ENCODE data around the gene CCDC141. TPM values are rescaled to one million over a fixed set of nuclear protein-coding genes. Genes with fewer than 3 reads are reported as not detected.

Gene CCDC141
- total RNA-seq, 2 donors from 2014 or later, result 0.42 to 1.0 TPM

- TF ChIP-seq, protein P1, sequence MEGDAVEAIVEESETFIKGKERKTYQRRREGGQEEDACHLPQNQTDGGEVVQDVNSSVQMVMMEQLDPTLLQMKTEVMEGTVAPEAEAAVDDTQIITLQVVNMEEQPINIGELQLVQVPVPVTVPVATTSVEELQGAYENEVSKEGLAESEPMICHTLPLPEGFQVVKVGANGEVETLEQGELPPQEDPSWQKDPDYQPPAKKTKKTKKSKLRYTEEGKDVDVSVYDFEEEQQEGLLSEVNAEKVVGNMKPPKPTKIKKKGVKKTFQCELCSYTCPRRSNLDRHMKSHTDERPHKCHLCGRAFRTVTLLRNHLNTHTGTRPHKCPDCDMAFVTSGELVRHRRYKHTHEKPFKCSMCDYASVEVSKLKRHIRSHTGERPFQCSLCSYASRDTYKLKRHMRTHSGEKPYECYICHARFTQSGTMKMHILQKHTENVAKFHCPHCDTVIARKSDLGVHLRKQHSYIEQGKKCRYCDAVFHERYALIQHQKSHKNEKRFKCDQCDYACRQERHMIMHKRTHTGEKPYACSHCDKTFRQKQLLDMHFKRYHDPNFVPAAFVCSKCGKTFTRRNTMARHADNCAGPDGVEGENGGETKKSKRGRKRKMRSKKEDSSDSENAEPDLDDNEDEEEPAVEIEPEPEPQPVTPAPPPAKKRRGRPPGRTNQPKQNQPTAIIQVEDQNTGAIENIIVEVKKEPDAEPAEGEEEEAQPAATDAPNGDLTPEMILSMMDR (IDR thresholded peaks at IDR 0.05), result no peak
- no peak for DNase-seq
- Histone ChIP-seq H3K27ac (no peak overlapping the region), H3K4me1 (no peaks in the 10 kb centered on the region), H3K9ac (ENCODE audit: low read depth in 2 of 2, low read length in 2 of 2) (no peak overlapping the region), H3K27me3 (no peaks in the 10 kb centered on the region), H3K4me3 (no peak overlapping the region), H3K36me3 (no peaks in the 10 kb centered on the region), H3K9me3 (no peaks in the 10 kb centered on the region)
- intact Hi-C loops (cut with DNase I), result loop anchor here (10.0 kb wide), 2 partner anchors 123 to 207 kb away; no protein-coding TSS in a partner anchor
These were observed 132.4 kb downstream of the CCDC141 start for GRCh38 chr2:178917555-178917954.

GRCh38 chr2:178915423-178916173 is 134.3 kb downstream of the CCDC141 start:
- Histone ChIP-seq H3K4me1 (no peaks in the 10 kb centered on the region), H3K4me3 (no peak overlapping the region), H3K27ac (no peak overlapping the region), H3K9me3 (no peaks in the 10 kb centered on the region), H3K27me3 (no peaks in the 10 kb centered on the region), H3K36me3 (no peaks in the 10 kb centered on the region), H3K9ac (ENCODE audit: low read depth in 2 of 2, low read length in 2 of 2) (no peak overlapping the region)
- TF ChIP-seq, protein P1 (IDR thresholded peaks at IDR 0.05), result no peak
- DNase-seq, result no peak
- intact Hi-C loops (cut with DNase I), result loop anchor here (10.0 kb wide), 2 partner anchors 121 to 209 kb away; no protein-coding TSS in a partner anchor

- H3K4me3 ChIP-seq, result no peak overlapping the region
- no peaks in the 10 kb centered on the region for H3K4me1 ChIP-seq
- H3K27ac ChIP-seq, result no peak overlapping the region
- intact Hi-C loops (cut with DNase I), result loop anchor here (10.0 kb wide), 2 partner anchors 120 to 210 kb away; no protein-coding TSS in a partner anchor
- TF ChIP-seq, protein P1 (IDR thresholded peaks at IDR 0.05), result peak; percentile 61
- peak; percentile 77 for DNase-seq
- no peaks in the 10 kb centered on the region for H3K27me3 ChIP-seq
- no peaks in the 10 kb centered on the region for H3K9me3 ChIP-seq
- H3K36me3 ChIP-seq, result no peaks in the 10 kb centered on the region
- no peak overlapping the region for H3K9ac ChIP-seq (ENCODE audit: low read depth in 2 of 2, low read length in 2 of 2)
These were observed 135.6 kb downstream of the CCDC141 start for GRCh38 chr2:178914259-178914849.

GRCh38 chr2:178913049-178913441 is 136.9 kb downstream of the CCDC141 start:
- Histone ChIP-seq H3K27me3 (no peaks in the 10 kb centered on the region), H3K9me3 (no peaks in the 10 kb centered on the region), H3K4me3 (no peak overlapping the region), H3K9ac (ENCODE audit: low read depth in 2 of 2, low read length in 2 of 2) (no peak overlapping the region), H3K36me3 (no peaks in the 10 kb centered on the region), H3K4me1 (no peaks in the 10 kb centered on the region), H3K27ac (no peak overlapping the region)
- DNase-seq, result no peak
- TF ChIP-seq, protein P1 (IDR thresholded peaks at IDR 0.05), result no peak
- intact Hi-C loops (cut with DNase I), result loop anchor here (10.0 kb wide), 2 partner anchors 118 to 212 kb away; no protein-coding TSS in a partner anchor

- H3K4me3 ChIP-seq, result no peak overlapping the region
- no peaks in the 10 kb centered on the region for H3K9me3 ChIP-seq
- DNase-seq, result no peak
- TF ChIP-seq, protein P1 (IDR thresholded peaks at IDR 0.05), result no peak
- H3K4me1 ChIP-seq, result no peaks in the 10 kb centered on the region
- no peak overlapping the region for H3K9ac ChIP-seq (ENCODE audit: low read depth in 2 of 2, low read length in 2 of 2)
- no peaks in the 10 kb centered on the region for H3K36me3 ChIP-seq
- no peak overlapping the region for H3K27ac ChIP-seq
- intact Hi-C loops (cut with DNase I), result loop anchor here (10.0 kb wide), 2 partner anchors 118 to 212 kb away; no protein-coding TSS in a partner anchor
- no peaks in the 10 kb centered on the region for H3K27me3 ChIP-seq
These were observed 137.4 kb downstream of the CCDC141 start for GRCh38 chr2:178912416-178913048.
